HepG2 (cell line): ENCODE measurements around the gene PCGF5. TPM values are rescaled to one million over a fixed set of nuclear protein-coding genes. Genes with fewer than 3 reads are reported as not detected.

Source experiments
- ATAC-seq: fragments of 200-7000 bp; cut with Tn5 transposase; 3 replicates; pipeline ENCODE4 v1.9.1; 2020; ENCODE audit warnings: mild to moderate bottlenecking, moderate library complexity
- BruUV-seq: library from RNA; stranded (reverse); fragments of 400-500 nt; replicated peaks from 2 replicates; lab custom pipeline; 2021; lab: Mats Ljungman, UMichigan
- CTCF ChIA-PET: fragments of 300-600 bp; formaldehyde crosslinking; extraction: SDS; loops from one replicate; lab custom pipeline; 2021; ENCODE audit warnings: low total read pairs, inconsistent platforms, low intra/inter-chr PET ratio; lab: Yijun Ruan, JAX
- POLR2A ChIA-PET: fragments of 350-600 bp; sonication (Branson Sonifier 250); formaldehyde crosslinking; loops from one replicate; lab custom pipeline; 2020; ENCODE audit warnings: antibody characterized with exemption, inconsistent platforms; lab: Yijun Ruan, JAX
- DNase-seq: peaks from one replicate; pipeline ENCODE4 v3.0.0-alpha.2; 2015; ENCODE audit warnings: low spot score
- FAIRE-seq: peaks from 3 replicates; lab custom pipeline; 2011; peaks lifted over from hg19 to GRCh38; lab: Jason Lieb, UNC
- H2AFZ ChIP-seq: one replicate; pipeline ENCODE4 v1.6.1; 2011; ENCODE audit warnings: low read length, inconsistent platforms
- H3K27ac ChIP-seq: fragments of 300-600 bp; 3 replicates; pipeline ENCODE4 v1.8.0; 2011; ENCODE audit warnings: mixed run types, mild to moderate bottlenecking, mixed read lengths, low read length, inconsistent platforms; ENCODE audit not compliant: insufficient read depth; ENCODE audit errors: extremely low read length
- H3K27me3 ChIP-seq, 2 experiments: fragments of 200-600 bp in 1 of 2; 2 replicates in 1 of 2; 3 replicates in 1 of 2; pipeline versions ENCODE4 v1.6.0 to v1.8.0; 2011; ENCODE audit warnings: low read length in 2 of 2, mild to moderate bottlenecking in 2 of 2, moderate library complexity in 2 of 2, inconsistent platforms in 1 of 2; ENCODE audit not compliant: insufficient read depth in 2 of 2, control insufficient read depth in 1 of 2
- H3K36me3 ChIP-seq, 2 experiments: fragments of 200-600 bp in 1 of 2; replicated peaks in 1 of 2; 2 replicates in 1 of 2; 3 replicates in 1 of 2; pipeline versions ENCODE4 v1.5.1 to v1.8.0; 2011; ENCODE audit warnings: low read length in 2 of 2, inconsistent platforms in 1 of 2; ENCODE audit not compliant: insufficient read depth in 2 of 2, control insufficient read depth in 1 of 2
- H3K4me1 ChIP-seq: 2 replicates; pipeline ENCODE4 v1.5.1; 2012; ENCODE audit warnings: low read length, inconsistent platforms; ENCODE audit not compliant: insufficient read depth
- H3K4me2 ChIP-seq: 2 replicates; pipeline ENCODE4 v1.6.0; 2011; ENCODE audit warnings: low read depth, low read length, inconsistent platforms
- H3K4me3 ChIP-seq, 3 experiments: fragments of 200-600 bp in 1 of 3; sonication (generic), shearing (Covaris generic) in 1 of 3; replicated peaks in 1 of 3; 2 replicates each; pipeline ENCODE4 v1.5.1; 2011 to 2016; ENCODE audit warnings: low read length in 3 of 3, inconsistent platforms in 2 of 3, low read depth in 2 of 3, mild to moderate bottlenecking in 2 of 3, control low read depth in 1 of 3, mixed read lengths in 1 of 3; ENCODE audit not compliant: insufficient read depth in 1 of 3
- H3K79me2 ChIP-seq: one replicate; pipeline ENCODE4 v1.6.1; 2011; ENCODE audit warnings: low read length, inconsistent platforms; ENCODE audit not compliant: insufficient read depth
- H3K9ac ChIP-seq: 2 replicates; pipeline ENCODE4 v1.6.0; 2011; ENCODE audit warnings: mild to moderate bottlenecking, low read depth, low read length, inconsistent platforms; ENCODE audit not compliant: insufficient read depth
- H3K9me3 ChIP-seq: 2 replicates; pipeline ENCODE4 v1.5.1; 2012; ENCODE audit warnings: mild to moderate bottlenecking, low read length
- H4K20me1 ChIP-seq: 2 replicates; pipeline ENCODE4 v1.6.0; 2011; ENCODE audit warnings: inconsistent platforms, mild to moderate bottlenecking, low read length, moderate library complexity; ENCODE audit not compliant: insufficient read depth
- FOSL2 ChIP-seq: sonication (generic); formaldehyde crosslinking; IDR thresholded peaks from 2 replicates; pipeline ENCODE4 v1.4.0; 2020; ENCODE audit warnings: missing genetic modification reagents
- NRL ChIP-seq: sonication (generic); formaldehyde crosslinking; IDR thresholded peaks from 2 replicates; pipeline ENCODE4 v1.5.0; 2020; ENCODE audit warnings: missing genetic modification reagents, mild to moderate bottlenecking, moderate library complexity, borderline replicate concordance
- PHF21A ChIP-seq: sonication (generic); formaldehyde crosslinking; IDR thresholded peaks from 2 replicates; pipeline ENCODE4 v1.5.0; 2020; ENCODE audit warnings: mild to moderate bottlenecking, missing genetic modification reagents
- SKI ChIP-seq: fragments of 450-650 bp; IDR thresholded peaks from one replicate; pipeline ENCODE4 v1.6.1; 2018; ENCODE audit warnings: mild to moderate bottlenecking; ENCODE audit not compliant: partially characterized antibody
- U2AF1 ChIP-seq: fragments of 200-400 bp; formaldehyde crosslinking; optimal IDR thresholded peaks from 2 replicates; pipeline ENCODE3; 2017; ENCODE audit warnings: mild to moderate bottlenecking, low read depth, low read length
- WIZ ChIP-seq: sonication (generic); formaldehyde crosslinking; IDR thresholded peaks from 2 replicates; pipeline ENCODE4 v1.5.1; 2020; ENCODE audit warnings: mild to moderate bottlenecking, missing genetic modification reagents
- ZNF383 ChIP-seq: sonication (generic); formaldehyde crosslinking; IDR thresholded peaks from 2 replicates; pipeline ENCODE4 v1.4.0; 2020; ENCODE audit warnings: missing genetic modification reagents, mild to moderate bottlenecking, borderline replicate concordance
- ZNF501 ChIP-seq: sonication (generic); formaldehyde crosslinking; IDR thresholded peaks from 2 replicates; pipeline ENCODE4 v1.5.1; 2020; ENCODE audit warnings: mild to moderate bottlenecking, moderate library complexity, missing genetic modification reagents
- WGBS: methylation state at CpG from one replicate; pipeline ENCODE4 v1.1.6; 2017; ENCODE audit warnings: low lambda C conversion rate; 5-methylcytosine and 5-hydroxymethylcytosine counted together
- in situ Hi-C: cut with HindIII; loops from 2 replicates; pipeline ENCODE4 v1.10.0; 2017; ENCODE audit warnings: low pct_unique_long_range_greater_than_20kb; ENCODE audit not compliant: extremely low pct_ligation_motif_present
- intact Hi-C: fragments of 100-400 bp; cut with micrococcal nuclease; formaldehyde crosslinking; loops from one replicate; pipeline ENCODE4 v1.10.0; 2022; ENCODE audit not compliant: unreplicated experiment
- polyA plus RNA-seq, 8 experiments: library from polyadenylated mRNA; depleted of rRNA in 3 of 8; stranded (reverse) in 7 of 8; unstranded in 1 of 8; fragments of >200 nt; fragmentation: Illumina TruSeq in 4 of 8; extraction: Trizol in 4 of 8; gene quantifications; 2 replicates each; pipeline versions ENCODE4 v1.2.1 to v1.2.3, GENCODE V29; 2011 to 2016; ENCODE audit warnings: low read depth in 4 of 8, missing spikeins in 1 of 8, mixed read lengths in 1 of 8; ENCODE audit not compliant: insufficient read depth in 1 of 8
- total RNA-seq, 5 experiments: library from RNA; depleted of rRNA; stranded (reverse); fragments of >200 nt; fragmentation: Illumina TruSeq; extraction: Trizol; gene quantifications; 2 replicates each; pipeline ENCODE4 v1.2.3, GENCODE V29; 2016; ENCODE audit warnings: low read depth in 1 of 5
- TF ChIP-seq, protein P1 (sequence below): sonication (generic); formaldehyde crosslinking; conservative IDR thresholded peaks from 2 replicates; pipeline ENCODE4 v1.4.0; 2020; ENCODE audit warnings: mild to moderate bottlenecking, missing genetic modification reagents, moderate library complexity
- TF ChIP-seq, protein P2 (sequence below): sonication (generic); formaldehyde crosslinking; IDR thresholded peaks from 2 replicates; pipeline ENCODE4 v1.4.0; 2020; ENCODE audit warnings: missing genetic modification reagents

The PCGF5 gene
- total and polyA plus RNA-seq, 2 of the 13 experiments (the other 11 are each of a cell fraction or from before 2014, with no cell fraction given), result 61.3 to 138 TPM

DNA sequence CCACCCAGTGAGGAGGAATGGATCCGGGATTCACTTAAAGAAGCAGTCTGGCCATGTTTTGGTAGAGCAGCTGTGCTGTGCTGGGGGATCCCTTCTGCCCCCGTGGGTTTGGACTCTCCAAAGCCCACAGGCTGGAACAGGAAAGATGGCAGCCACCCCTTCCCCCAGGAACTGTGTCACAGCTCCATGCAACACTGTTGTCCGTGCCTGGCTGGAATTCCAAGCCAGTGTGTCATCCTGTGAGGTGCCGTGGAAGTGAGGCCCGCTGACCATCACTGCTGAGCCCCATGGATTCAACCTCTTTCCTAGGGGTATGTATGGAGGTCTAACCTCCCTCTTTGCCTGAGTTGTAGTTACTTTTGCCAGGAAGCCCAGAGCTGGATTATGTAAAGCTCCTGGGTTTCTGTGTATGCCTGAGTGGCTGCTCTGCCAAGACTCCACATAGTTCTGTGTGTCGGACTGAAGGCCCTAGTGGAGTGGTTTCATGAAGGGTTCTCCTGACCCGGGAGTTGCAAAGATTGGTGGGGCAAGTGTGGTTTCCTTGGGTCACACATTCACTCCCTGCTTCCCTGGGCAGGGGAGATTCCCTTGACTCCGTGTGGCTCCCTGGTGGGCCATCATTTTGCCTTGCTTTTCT, 35.1 kb upstream of the PCGF5 start:
- no peak for FAIRE-seq
- ChIA-PET POLR2A (interaction anchor here (1.2 kb wide), 1 partner anchor 23 kb away, joined by 4 read pairs; no protein-coding TSS in a partner anchor), CTCF (no interaction called here)
- intact Hi-C loops (no loop called here), in situ Hi-C loops (no loop called here)
- no peak overlapping the region for H3K4me2 ChIP-seq
- TF ChIP-seq WIZ (no peak), ZNF501 (CRISPR knock-in tag) (0 out of 2 replicates have a peak, but pooled peaks have one; percentile 22), FOSL2 (CRISPR knock-in tag) (peak; percentile 75)
- H2AFZ ChIP-seq, result no peak overlapping the region
- H3K4me3 ChIP-seq, result no peak overlapping the region
- WGBS, result 92% methylated on average over 4 of the region's 8 CpGs
- peaks cover 67% of the 10 kb centered on the region for H3K79me2 ChIP-seq
- no peaks in the 10 kb centered on the region for H3K9me3 ChIP-seq
- H4K20me1 ChIP-seq, result no peaks in the 10 kb centered on the region
- H3K9ac ChIP-seq, result no peak overlapping the region
- peak; percentile 37; the same call in 2 of the 3 replicates for ATAC-seq
- no peak overlapping the region for H3K27ac ChIP-seq
- no peaks in the 10 kb centered on the region for H3K36me3 ChIP-seq
- no peak for DNase-seq
- no peaks in the 10 kb centered on the region for H3K27me3 ChIP-seq
- BruUV-seq, result no TSS peak
- 0 out of 2 replicates have a peak, but pooled peaks cover 8% of the 10 kb centered on the region for H3K4me1 ChIP-seq

DNA sequence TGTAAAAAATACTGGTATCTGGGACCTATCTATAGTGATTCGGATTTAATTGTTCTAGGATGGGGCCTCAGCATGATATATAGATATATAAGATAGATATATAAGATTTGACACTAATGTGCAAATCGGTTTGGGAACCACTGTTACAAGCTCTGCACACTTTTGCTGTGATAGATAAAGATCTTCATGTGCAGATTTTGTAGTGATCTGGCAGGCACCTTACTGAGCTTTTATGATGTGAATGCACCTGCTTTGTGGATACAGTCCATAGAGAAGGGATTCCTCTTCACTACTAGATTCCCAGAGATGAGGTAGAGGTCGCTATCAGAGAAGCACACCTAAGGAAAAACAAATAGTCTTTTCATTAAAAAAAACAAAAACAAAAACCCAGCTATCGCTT, 33.3 kb upstream of the PCGF5 start:
- H4K20me1 ChIP-seq, result no peaks in the 10 kb centered on the region
- H3K79me2 ChIP-seq, result peaks cover 55% of the 10 kb centered on the region
- H3K4me2 ChIP-seq, result no peak overlapping the region
- intact Hi-C loops, result no loop called here
- in situ Hi-C loops, result no loop called here
- H3K9ac ChIP-seq, result no peak overlapping the region
- FAIRE-seq (no peak), ATAC-seq (no peak), DNase-seq (no peak)
- H3K4me1 ChIP-seq, result 0 out of 2 replicates have a peak, but pooled peaks cover 8% of the 10 kb centered on the region
- no peaks in the 10 kb centered on the region for H3K36me3 ChIP-seq
- WGBS, result 95% methylated on average over 4 of the region's 4 CpGs
- H2AFZ ChIP-seq, result no peak overlapping the region
- no peaks in the 10 kb centered on the region for H3K27me3 ChIP-seq
- BruUV-seq, result no TSS peak
- H3K27ac ChIP-seq, result no peak overlapping the region
- H3K4me3 ChIP-seq, result no peak overlapping the region
- POLR2A ChIA-PET, result no interaction called here
- no peaks in the 10 kb centered on the region for H3K9me3 ChIP-seq
- CTCF ChIA-PET, result no interaction called here
- TF ChIP-seq PHF21A (no peak), NRL (no peak), SKI (no peak), ZNF383 (CRISPR knock-in tag) (no peak), U2AF1 (no peak)
- TF ChIP-seq, protein P1, sequence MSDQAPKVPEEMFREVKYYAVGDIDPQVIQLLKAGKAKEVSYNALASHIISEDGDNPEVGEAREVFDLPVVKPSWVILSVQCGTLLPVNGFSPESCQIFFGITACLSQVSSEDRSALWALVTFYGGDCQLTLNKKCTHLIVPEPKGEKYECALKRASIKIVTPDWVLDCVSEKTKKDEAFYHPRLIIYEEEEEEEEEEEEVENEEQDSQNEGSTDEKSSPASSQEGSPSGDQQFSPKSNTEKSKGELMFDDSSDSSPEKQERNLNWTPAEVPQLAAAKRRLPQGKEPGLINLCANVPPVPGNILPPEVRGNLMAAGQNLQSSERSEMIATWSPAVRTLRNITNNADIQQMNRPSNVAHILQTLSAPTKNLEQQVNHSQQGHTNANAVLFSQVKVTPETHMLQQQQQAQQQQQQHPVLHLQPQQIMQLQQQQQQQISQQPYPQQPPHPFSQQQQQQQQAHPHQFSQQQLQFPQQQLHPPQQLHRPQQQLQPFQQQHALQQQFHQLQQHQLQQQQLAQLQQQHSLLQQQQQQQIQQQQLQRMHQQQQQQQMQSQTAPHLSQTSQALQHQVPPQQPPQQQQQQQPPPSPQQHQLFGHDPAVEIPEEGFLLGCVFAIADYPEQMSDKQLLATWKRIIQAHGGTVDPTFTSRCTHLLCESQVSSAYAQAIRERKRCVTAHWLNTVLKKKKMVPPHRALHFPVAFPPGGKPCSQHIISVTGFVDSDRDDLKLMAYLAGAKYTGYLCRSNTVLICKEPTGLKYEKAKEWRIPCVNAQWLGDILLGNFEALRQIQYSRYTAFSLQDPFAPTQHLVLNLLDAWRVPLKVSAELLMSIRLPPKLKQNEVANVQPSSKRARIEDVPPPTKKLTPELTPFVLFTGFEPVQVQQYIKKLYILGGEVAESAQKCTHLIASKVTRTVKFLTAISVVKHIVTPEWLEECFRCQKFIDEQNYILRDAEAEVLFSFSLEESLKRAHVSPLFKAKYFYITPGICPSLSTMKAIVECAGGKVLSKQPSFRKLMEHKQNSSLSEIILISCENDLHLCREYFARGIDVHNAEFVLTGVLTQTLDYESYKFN, result no peak
- TF ChIP-seq, protein P2, sequence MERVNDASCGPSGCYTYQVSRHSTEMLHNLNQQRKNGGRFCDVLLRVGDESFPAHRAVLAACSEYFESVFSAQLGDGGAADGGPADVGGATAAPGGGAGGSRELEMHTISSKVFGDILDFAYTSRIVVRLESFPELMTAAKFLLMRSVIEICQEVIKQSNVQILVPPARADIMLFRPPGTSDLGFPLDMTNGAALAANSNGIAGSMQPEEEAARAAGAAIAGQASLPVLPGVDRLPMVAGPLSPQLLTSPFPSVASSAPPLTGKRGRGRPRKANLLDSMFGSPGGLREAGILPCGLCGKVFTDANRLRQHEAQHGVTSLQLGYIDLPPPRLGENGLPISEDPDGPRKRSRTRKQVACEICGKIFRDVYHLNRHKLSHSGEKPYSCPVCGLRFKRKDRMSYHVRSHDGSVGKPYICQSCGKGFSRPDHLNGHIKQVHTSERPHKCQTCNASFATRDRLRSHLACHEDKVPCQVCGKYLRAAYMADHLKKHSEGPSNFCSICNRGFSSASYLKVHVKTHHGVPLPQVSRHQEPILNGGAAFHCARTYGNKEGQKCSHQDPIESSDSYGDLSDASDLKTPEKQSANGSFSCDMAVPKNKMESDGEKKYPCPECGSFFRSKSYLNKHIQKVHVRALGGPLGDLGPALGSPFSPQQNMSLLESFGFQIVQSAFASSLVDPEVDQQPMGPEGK (CRISPR knock-in tag), result no peak
